PFSK-1 (cell line): ENCODE results near the gene USP6.

Experiments used
- POLR2AphosphoS5 ChIP-seq: IDR thresholded peaks from 2 replicates; pipeline ENCODE4 v1.6.1; 2012; ENCODE audit warnings: low read depth, mild to moderate bottlenecking, control low read depth, low read length, moderate library complexity
- TAF1 ChIP-seq: IDR thresholded peaks from 2 replicates; pipeline ENCODE4 v1.6.1; 2012; ENCODE audit warnings: low read length, control low read depth, borderline replicate concordance; ENCODE audit not compliant: insufficient read depth
- TF ChIP-seq, protein P1 (sequence below), 2 experiments: IDR thresholded peaks; 2 replicates each; pipeline versions ENCODE4 v1.6.1 to v1.8.0; 2011 to 2012; ENCODE audit warnings: low read depth in 2 of 2, low read length in 2 of 2, control low read depth in 1 of 2, inconsistent platforms in 1 of 2, mild to moderate bottlenecking in 1 of 2, moderate library complexity in 1 of 2; ENCODE audit not compliant: insufficient read depth in 1 of 2

DNA sequence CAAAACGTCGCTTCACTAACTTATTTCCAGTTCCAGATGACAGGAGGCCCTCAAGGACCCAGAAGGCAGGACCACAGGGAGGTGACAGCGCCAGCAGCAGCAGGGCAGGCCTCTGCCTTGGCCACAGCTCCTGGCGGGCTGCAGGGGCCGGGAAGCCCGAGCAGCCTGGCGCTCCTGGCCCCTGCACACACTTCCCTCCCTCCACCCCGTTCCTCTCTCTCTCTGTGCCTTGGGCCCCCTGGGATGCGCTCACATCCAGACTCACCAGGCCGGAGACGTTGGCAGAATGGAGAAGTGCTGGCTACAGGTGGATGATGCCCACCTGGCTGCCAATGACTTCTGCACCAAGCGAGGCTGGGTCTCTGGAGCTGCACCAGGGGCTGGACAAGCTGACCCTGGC, 63.2 kb downstream of the USP6 start:
- TF ChIP-seq TAF1 (no peak), POLR2AphosphoS5 (no peak)
- TF ChIP-seq, protein P1, sequence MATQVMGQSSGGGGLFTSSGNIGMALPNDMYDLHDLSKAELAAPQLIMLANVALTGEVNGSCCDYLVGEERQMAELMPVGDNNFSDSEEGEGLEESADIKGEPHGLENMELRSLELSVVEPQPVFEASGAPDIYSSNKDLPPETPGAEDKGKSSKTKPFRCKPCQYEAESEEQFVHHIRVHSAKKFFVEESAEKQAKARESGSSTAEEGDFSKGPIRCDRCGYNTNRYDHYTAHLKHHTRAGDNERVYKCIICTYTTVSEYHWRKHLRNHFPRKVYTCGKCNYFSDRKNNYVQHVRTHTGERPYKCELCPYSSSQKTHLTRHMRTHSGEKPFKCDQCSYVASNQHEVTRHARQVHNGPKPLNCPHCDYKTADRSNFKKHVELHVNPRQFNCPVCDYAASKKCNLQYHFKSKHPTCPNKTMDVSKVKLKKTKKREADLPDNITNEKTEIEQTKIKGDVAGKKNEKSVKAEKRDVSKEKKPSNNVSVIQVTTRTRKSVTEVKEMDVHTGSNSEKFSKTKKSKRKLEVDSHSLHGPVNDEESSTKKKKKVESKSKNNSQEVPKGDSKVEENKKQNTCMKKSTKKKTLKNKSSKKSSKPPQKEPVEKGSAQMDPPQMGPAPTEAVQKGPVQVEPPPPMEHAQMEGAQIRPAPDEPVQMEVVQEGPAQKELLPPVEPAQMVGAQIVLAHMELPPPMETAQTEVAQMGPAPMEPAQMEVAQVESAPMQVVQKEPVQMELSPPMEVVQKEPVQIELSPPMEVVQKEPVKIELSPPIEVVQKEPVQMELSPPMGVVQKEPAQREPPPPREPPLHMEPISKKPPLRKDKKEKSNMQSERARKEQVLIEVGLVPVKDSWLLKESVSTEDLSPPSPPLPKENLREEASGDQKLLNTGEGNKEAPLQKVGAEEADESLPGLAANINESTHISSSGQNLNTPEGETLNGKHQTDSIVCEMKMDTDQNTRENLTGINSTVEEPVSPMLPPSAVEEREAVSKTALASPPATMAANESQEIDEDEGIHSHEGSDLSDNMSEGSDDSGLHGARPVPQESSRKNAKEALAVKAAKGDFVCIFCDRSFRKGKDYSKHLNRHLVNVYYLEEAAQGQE (IDR thresholded peaks at IDR 0.05; ENCODE audit: insufficient read depth in 1 of 2, low read depth in 2 of 2, low read length in 2 of 2) = no peak
